HepG2 (cell line): ENCODE results near the gene INPP4B. TPM values are rescaled to one million over a fixed set of nuclear protein-coding genes. Genes with fewer than 3 reads are reported as not detected.

Experiments
- ATAC-seq: fragments of 200-7000 bp; cut with Tn5 transposase; 3 replicates; pipeline ENCODE4 v1.9.1; 2020; ENCODE audit warnings: mild to moderate bottlenecking, moderate library complexity
- BruUV-seq: library from RNA; stranded (reverse); fragments of 400-500 nt; replicated peaks from 2 replicates; lab custom pipeline; 2021; lab: Mats Ljungman, UMichigan
- CTCF ChIA-PET: fragments of 300-600 bp; formaldehyde crosslinking; extraction: SDS; loops from one replicate; lab custom pipeline; 2021; ENCODE audit warnings: low total read pairs, inconsistent platforms, low intra/inter-chr PET ratio; lab: Yijun Ruan, JAX
- POLR2A ChIA-PET: fragments of 350-600 bp; sonication (Branson Sonifier 250); formaldehyde crosslinking; loops from one replicate; lab custom pipeline; 2020; ENCODE audit warnings: antibody characterized with exemption, inconsistent platforms; lab: Yijun Ruan, JAX
- DNase-seq: peaks from one replicate; pipeline ENCODE4 v3.0.0-alpha.2; 2015; ENCODE audit warnings: low spot score
- FAIRE-seq: peaks from 3 replicates; lab custom pipeline; 2011; peaks lifted over from hg19 to GRCh38; lab: Jason Lieb, UNC
- H2AFZ ChIP-seq: one replicate; pipeline ENCODE4 v1.6.1; 2011; ENCODE audit warnings: low read length, inconsistent platforms
- H3K27ac ChIP-seq: fragments of 300-600 bp; 3 replicates; pipeline ENCODE4 v1.8.0; 2011; ENCODE audit warnings: mixed run types, mild to moderate bottlenecking, mixed read lengths, low read length, inconsistent platforms; ENCODE audit not compliant: insufficient read depth; ENCODE audit errors: extremely low read length
- H3K27me3 ChIP-seq, 2 experiments: fragments of 200-600 bp in 1 of 2; 2 replicates in 1 of 2; 3 replicates in 1 of 2; pipeline versions ENCODE4 v1.6.0 to v1.8.0; 2011; ENCODE audit warnings: low read length in 2 of 2, mild to moderate bottlenecking in 2 of 2, moderate library complexity in 2 of 2, inconsistent platforms in 1 of 2; ENCODE audit not compliant: insufficient read depth in 2 of 2, control insufficient read depth in 1 of 2
- H3K36me3 ChIP-seq, 2 experiments: fragments of 200-600 bp in 1 of 2; replicated peaks in 1 of 2; 2 replicates in 1 of 2; 3 replicates in 1 of 2; pipeline versions ENCODE4 v1.5.1 to v1.8.0; 2011; ENCODE audit warnings: low read length in 2 of 2, inconsistent platforms in 1 of 2; ENCODE audit not compliant: insufficient read depth in 2 of 2, control insufficient read depth in 1 of 2
- H3K4me1 ChIP-seq: 2 replicates; pipeline ENCODE4 v1.5.1; 2012; ENCODE audit warnings: low read length, inconsistent platforms; ENCODE audit not compliant: insufficient read depth
- H3K4me2 ChIP-seq: 2 replicates; pipeline ENCODE4 v1.6.0; 2011; ENCODE audit warnings: low read depth, low read length, inconsistent platforms
- H3K4me3 ChIP-seq, 3 experiments: fragments of 200-600 bp in 1 of 3; sonication (generic), shearing (Covaris generic) in 1 of 3; replicated peaks in 1 of 3; 2 replicates each; pipeline ENCODE4 v1.5.1; 2011 to 2016; ENCODE audit warnings: low read length in 3 of 3, inconsistent platforms in 2 of 3, low read depth in 2 of 3, mild to moderate bottlenecking in 2 of 3, control low read depth in 1 of 3, mixed read lengths in 1 of 3; ENCODE audit not compliant: insufficient read depth in 1 of 3
- H3K79me2 ChIP-seq: one replicate; pipeline ENCODE4 v1.6.1; 2011; ENCODE audit warnings: low read length, inconsistent platforms; ENCODE audit not compliant: insufficient read depth
- H3K9ac ChIP-seq: 2 replicates; pipeline ENCODE4 v1.6.0; 2011; ENCODE audit warnings: mild to moderate bottlenecking, low read depth, low read length, inconsistent platforms; ENCODE audit not compliant: insufficient read depth
- H3K9me3 ChIP-seq: 2 replicates; pipeline ENCODE4 v1.5.1; 2012; ENCODE audit warnings: mild to moderate bottlenecking, low read length
- H4K20me1 ChIP-seq: 2 replicates; pipeline ENCODE4 v1.6.0; 2011; ENCODE audit warnings: inconsistent platforms, mild to moderate bottlenecking, low read length, moderate library complexity; ENCODE audit not compliant: insufficient read depth
- ASH2L ChIP-seq: fragments of 300-600, 200-600 bp; sonication (generic); IDR thresholded peaks from 2 replicates; pipeline ENCODE4 v1.7.0; 2017; ENCODE audit warnings: low read depth, mild to moderate bottlenecking, moderate library complexity, mixed read lengths, low read length; ENCODE audit not compliant: insufficient read length
- CBX5 ChIP-seq: sonication (generic); formaldehyde crosslinking; IDR thresholded peaks from 2 replicates; pipeline ENCODE4 v1.4.0; 2020; ENCODE audit warnings: missing genetic modification reagents, borderline replicate concordance
- CERS6 ChIP-seq: sonication (generic); formaldehyde crosslinking; IDR thresholded peaks from 2 replicates; pipeline ENCODE4 v1.5.0; 2020; ENCODE audit warnings: missing genetic modification reagents
- CREB3 ChIP-seq: sonication (generic); formaldehyde crosslinking; IDR thresholded peaks from 2 replicates; pipeline ENCODE4 v1.5.0; 2020; ENCODE audit warnings: missing genetic modification reagents
- GATAD1 ChIP-seq: IDR thresholded peaks from 2 replicates; pipeline ENCODE4 v1.6.1; 2016; ENCODE audit warnings: missing genetic modification reagents, missing compliant biosample characterization
- HDAC6 ChIP-seq: fragments of 200-600 bp; sonication (generic); IDR thresholded peaks from 2 replicates; pipeline ENCODE4 v1.7.0; 2017; ENCODE audit warnings: mild to moderate bottlenecking, antibody characterized with exemption, low read length, low read depth
- HNRNPK ChIP-seq: fragments of 200-400 bp; formaldehyde crosslinking; IDR thresholded peaks from 2 replicates; pipeline ENCODE4 v1.6.1; 2018; ENCODE audit warnings: low read length, low read depth, moderate library complexity, mild to moderate bottlenecking; ENCODE audit not compliant: poor library complexity, severe bottlenecking
- HNRNPL ChIP-seq: fragments of 200-400 bp; formaldehyde crosslinking; IDR thresholded peaks from 2 replicates; pipeline ENCODE4 v1.6.1; 2017; ENCODE audit warnings: mild to moderate bottlenecking, low read depth, low read length
- IRF1 ChIP-seq: sonication (generic); formaldehyde crosslinking; IDR thresholded peaks from 2 replicates; pipeline ENCODE4 v1.4.0; 2020; ENCODE audit warnings: low read depth, mild to moderate bottlenecking, missing genetic modification reagents
- KLF15 ChIP-seq: sonication (generic); formaldehyde crosslinking; IDR thresholded peaks from 2 replicates; pipeline ENCODE4 v1.8.1; 2023; ENCODE audit warnings: borderline replicate concordance, mild to moderate bottlenecking, inconsistent platforms, missing genetic modification reagents, mixed read lengths
- MYNN ChIP-seq: sonication (generic); formaldehyde crosslinking; IDR thresholded peaks from 2 replicates; pipeline ENCODE4 v1.4.0; 2020; ENCODE audit warnings: mild to moderate bottlenecking, low read depth, missing genetic modification reagents
- MYPOP ChIP-seq: sonication (generic); formaldehyde crosslinking; IDR thresholded peaks from 2 replicates; pipeline ENCODE4 v1.8.1; 2023; ENCODE audit warnings: mild to moderate bottlenecking, moderate library complexity, missing genetic modification reagents
- NONO ChIP-seq, 2 experiments: fragments of 450-650 bp in 1 of 2; sonication (generic) in 1 of 2; formaldehyde crosslinking in 1 of 2; IDR thresholded peaks in 1 of 2; conservative IDR thresholded peaks in 1 of 2; 2 replicates each; pipeline versions ENCODE4 v1.6.1 to v1.8.0; 2017 to 2022; ENCODE audit warnings: mild to moderate bottlenecking in 1 of 2, missing genetic modification reagents in 1 of 2, moderate library complexity in 1 of 2
- ONECUT2 ChIP-seq: sonication (generic); formaldehyde crosslinking; IDR thresholded peaks from 2 replicates; pipeline ENCODE4 v1.4.0; 2020; ENCODE audit warnings: missing genetic modification reagents
- REL ChIP-seq: sonication (generic); formaldehyde crosslinking; conservative IDR thresholded peaks from 2 replicates; pipeline ENCODE4 v1.8.0; 2022; ENCODE audit warnings: mild to moderate bottlenecking, missing genetic modification reagents, moderate library complexity
- RORA ChIP-seq: sonication (generic); formaldehyde crosslinking; IDR thresholded peaks from 2 replicates; pipeline ENCODE4 v1.5.0; 2020; ENCODE audit warnings: mild to moderate bottlenecking, missing genetic modification reagents, moderate library complexity
- TIGD3 ChIP-seq: sonication (generic); formaldehyde crosslinking; IDR thresholded peaks from 2 replicates; pipeline ENCODE4 v1.5.1; 2020; ENCODE audit warnings: mild to moderate bottlenecking, missing genetic modification reagents, borderline replicate concordance
- ZMAT3 ChIP-seq: sonication (generic); formaldehyde crosslinking; conservative IDR thresholded peaks from 2 replicates; pipeline ENCODE4 v1.7.0; 2021; ENCODE audit warnings: missing genetic modification reagents
- ZNF431 ChIP-seq: sonication (generic); formaldehyde crosslinking; IDR thresholded peaks from 2 replicates; pipeline ENCODE4 v1.9.0; 2022; ENCODE audit warnings: missing genetic modification reagents, low read depth, mild to moderate bottlenecking, borderline replicate concordance
- in situ Hi-C: cut with HindIII; loops from 2 replicates; pipeline ENCODE4 v1.10.0; 2017; ENCODE audit warnings: low pct_unique_long_range_greater_than_20kb; ENCODE audit not compliant: extremely low pct_ligation_motif_present
- intact Hi-C: fragments of 100-400 bp; cut with micrococcal nuclease; formaldehyde crosslinking; loops from one replicate; pipeline ENCODE4 v1.10.0; 2022; ENCODE audit not compliant: unreplicated experiment
- polyA plus RNA-seq, 8 experiments: library from polyadenylated mRNA; depleted of rRNA in 3 of 8; stranded (reverse) in 7 of 8; unstranded in 1 of 8; fragments of >200 nt; fragmentation: Illumina TruSeq in 4 of 8; extraction: Trizol in 4 of 8; gene quantifications; 2 replicates each; pipeline versions ENCODE4 v1.2.1 to v1.2.3, GENCODE V29; 2011 to 2016; ENCODE audit warnings: low read depth in 4 of 8, missing spikeins in 1 of 8, mixed read lengths in 1 of 8; ENCODE audit not compliant: insufficient read depth in 1 of 8
- total RNA-seq, 5 experiments: library from RNA; depleted of rRNA; stranded (reverse); fragments of >200 nt; fragmentation: Illumina TruSeq; extraction: Trizol; gene quantifications; 2 replicates each; pipeline ENCODE4 v1.2.3, GENCODE V29; 2016; ENCODE audit warnings: low read depth in 1 of 5

The INPP4B gene
- total and polyA plus RNA-seq, 2 of the 13 experiments (the other 11 are each of a cell fraction or from before 2014, with no cell fraction given): not detected

GRCh38 chr4:142100941-142101340, 745.2 kb downstream of the INPP4B start:
- in situ Hi-C loops: no loop called here
- TF ChIP-seq TIGD3 (no peak), ONECUT2 (CRISPR knock-in tag) (no peak), ZMAT3 (CRISPR knock-in tag) (no peak), CREB3 (CRISPR knock-in tag) (no peak), CERS6 (CRISPR knock-in tag) (no peak), NONO (IDR thresholded peaks at IDR 0.05) (no peak), NONO (CRISPR knock-in tag; conservative IDR thresholded peaks at IDR 0.05) (no peak), ZNF431 (CRISPR knock-in tag) (no peak), GATAD1 (CRISPR knock-in tag) (no peak), CBX5 (CRISPR knock-in tag) (no peak), HNRNPL (no peak), ASH2L (no peak), RORA (CRISPR knock-in tag) (no peak), REL (no peak), KLF15 (CRISPR knock-in tag) (no peak), HNRNPK (no peak), MYPOP (CRISPR knock-in tag) (no peak), MYNN (CRISPR knock-in tag) (no peak), IRF1 (CRISPR knock-in tag) (no peak), HDAC6 (no peak)

More at GRCh38 chr4:142100941-142101340, 745.2 kb downstream of the INPP4B start:
- Histone ChIP-seq H3K4me3 (no peak overlapping the region), H3K36me3 (no peaks in the 10 kb centered on the region), H4K20me1 (no peaks in the 10 kb centered on the region), H3K9me3 (no peaks in the 10 kb centered on the region), H3K27me3 (no peaks in the 10 kb centered on the region), H3K27ac (no peak overlapping the region), H3K4me2 (no peak overlapping the region), H2AFZ (no peak overlapping the region), H3K9ac (no peak overlapping the region), H3K79me2 (no peaks in the 10 kb centered on the region), H3K4me1 (no peaks in the 10 kb centered on the region)
- POLR2A ChIA-PET: no interaction called here
- intact Hi-C loops: no loop called here
- FAIRE-seq (no peak), DNase-seq (no peak), ATAC-seq (no peak)
- CTCF ChIA-PET: no interaction called here
- BruUV-seq: no TSS peak
